ENCODE data around the gene PSEN1.

- TF ChIP-seq CTCF (IDR thresholded peaks at IDR 0.05) (no peak), POLR2A (IDR thresholded peaks at IDR 0.05) (no peak)
These were observed 81.1 kb downstream of the PSEN1 start for GRCh38 chr14:73217411-73217810.

Measured in tibial nerve (tissue), 3 donors.